Thoracic aorta (tissue), 2 donors: ENCODE results near the gene SCAP. TPM values are rescaled to one million over a fixed set of nuclear protein-coding genes. Genes with fewer than 3 reads are reported as not detected.

Experiments
- ATAC-seq: fragments of 150-250 bp; one replicate; pipeline ENCODE4 v1.8.0; 2017; ENCODE audit warnings: low read depth; ENCODE audit not compliant: insufficient number of reproducible peaks, low FRiP score
- DNase-seq: peaks from one replicate; pipeline ENCODE4 v3.0.0-alpha.2; 2020; ENCODE audit warnings: low spot score
- H3K27ac ChIP-seq, 2 donors: fragments of 200-600 bp; sonication (generic); 1 replicate in 1 of 2; 2 replicates in 1 of 2; pipeline ENCODE4 v1.5.1; 2016; ENCODE audit warnings: mild to moderate bottlenecking in 2 of 2, moderate library complexity in 2 of 2
- H3K27me3 ChIP-seq: fragments of 200-600 bp; sonication (generic); replicated peaks from 2 replicates; pipeline ENCODE4 v1.6.0; 2016; ENCODE audit warnings: mild to moderate bottlenecking; ENCODE audit not compliant: insufficient read depth
- H3K36me3 ChIP-seq: fragments of 200-600 bp; sonication (generic); one replicate; pipeline ENCODE4 v1.5.1; 2016
- H3K4me1 ChIP-seq, 2 donors: fragments of 200-600 bp; sonication (generic); 1 replicate in 1 of 2; 2 replicates in 1 of 2; pipeline versions ENCODE4 v1.5.1 to v1.6.0; 2016; ENCODE audit warnings: low read depth in 2 of 2, mild to moderate bottlenecking in 1 of 2; ENCODE audit not compliant: control insufficient read depth in 1 of 2
- H3K4me3 ChIP-seq: fragments of 200-600 bp; sonication (generic); 2 replicates; pipeline ENCODE4 v1.5.1; 2016; ENCODE audit warnings: mild to moderate bottlenecking
- H3K9me3 ChIP-seq: fragments of 200-600 bp; sonication (generic); 2 replicates; pipeline ENCODE4 v1.5.1; 2016
- total RNA-seq, 2 donors: library from RNA; depleted of rRNA; stranded (reverse); fragments of >200 nt; gene quantifications; one replicate each; pipeline versions ENCODE4 v1.1.0 to v1.2.3, GENCODE V29; 2016
- TF ChIP-seq, protein P1 (sequence below): fragments of 200-600 bp; sonication (generic); IDR thresholded peaks from one replicate; pipeline ENCODE4 v1.5.1; 2019; ENCODE audit warnings: antibody characterized with exemption

SCAP gene
- total RNA-seq, 2 donors from 2014 or later, result 80.0 to 106 TPM

GRCh38 chr3:47440131-47440530, 35.6 kb downstream of the SCAP start:
- no peak overlapping the region for H3K27ac ChIP-seq
- TF ChIP-seq, protein P1, sequence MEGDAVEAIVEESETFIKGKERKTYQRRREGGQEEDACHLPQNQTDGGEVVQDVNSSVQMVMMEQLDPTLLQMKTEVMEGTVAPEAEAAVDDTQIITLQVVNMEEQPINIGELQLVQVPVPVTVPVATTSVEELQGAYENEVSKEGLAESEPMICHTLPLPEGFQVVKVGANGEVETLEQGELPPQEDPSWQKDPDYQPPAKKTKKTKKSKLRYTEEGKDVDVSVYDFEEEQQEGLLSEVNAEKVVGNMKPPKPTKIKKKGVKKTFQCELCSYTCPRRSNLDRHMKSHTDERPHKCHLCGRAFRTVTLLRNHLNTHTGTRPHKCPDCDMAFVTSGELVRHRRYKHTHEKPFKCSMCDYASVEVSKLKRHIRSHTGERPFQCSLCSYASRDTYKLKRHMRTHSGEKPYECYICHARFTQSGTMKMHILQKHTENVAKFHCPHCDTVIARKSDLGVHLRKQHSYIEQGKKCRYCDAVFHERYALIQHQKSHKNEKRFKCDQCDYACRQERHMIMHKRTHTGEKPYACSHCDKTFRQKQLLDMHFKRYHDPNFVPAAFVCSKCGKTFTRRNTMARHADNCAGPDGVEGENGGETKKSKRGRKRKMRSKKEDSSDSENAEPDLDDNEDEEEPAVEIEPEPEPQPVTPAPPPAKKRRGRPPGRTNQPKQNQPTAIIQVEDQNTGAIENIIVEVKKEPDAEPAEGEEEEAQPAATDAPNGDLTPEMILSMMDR, result no peak
- no peak for DNase-seq
- no peak for ATAC-seq
- peaks cover 8% of the 10 kb centered on the region for H3K36me3 ChIP-seq
- H3K4me1 ChIP-seq, result peaks cover 3 to 26% of the 10 kb centered on the region in 2 donors
- no peak overlapping the region for H3K4me3 ChIP-seq
- no peaks in the 10 kb centered on the region for H3K27me3 ChIP-seq
- H3K9me3 ChIP-seq, result no peaks in the 10 kb centered on the region

GRCh38 chr3:47436180-47436579, 39.6 kb downstream of the SCAP start:
- no peaks in the 10 kb centered on the region for H3K4me1 ChIP-seq
- ATAC-seq (no peak), DNase-seq (no peak)
- no peaks in the 10 kb centered on the region for H3K9me3 ChIP-seq
- no peak overlapping the region for H3K27ac ChIP-seq
- TF ChIP-seq, protein P1, result no peak
- H3K27me3 ChIP-seq, result no peaks in the 10 kb centered on the region
- no peak overlapping the region for H3K4me3 ChIP-seq
- H3K36me3 ChIP-seq, result peaks cover 26% of the 10 kb centered on the region

DNA sequence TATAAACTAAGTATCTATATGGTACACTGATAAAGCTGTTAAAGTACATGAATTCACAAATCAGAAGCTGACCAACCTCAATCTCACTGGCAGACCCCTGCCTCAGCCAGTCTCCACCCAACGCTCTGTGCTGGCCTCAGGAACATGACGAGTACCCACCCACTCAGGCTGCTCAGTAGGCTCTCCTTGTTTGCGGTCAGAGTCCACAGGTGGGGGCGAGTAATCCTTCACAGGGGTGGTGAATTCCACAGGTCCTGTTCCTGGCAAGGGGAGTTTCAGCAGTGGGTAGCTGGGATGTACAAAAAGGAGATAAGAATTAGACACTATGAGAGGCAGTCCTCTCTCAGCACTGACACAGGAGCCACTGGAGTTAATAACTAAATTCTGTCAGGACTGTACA, 40.9 kb downstream of the SCAP start:
- Histone ChIP-seq H3K27me3 (no peaks in the 10 kb centered on the region), H3K4me3 (no peak overlapping the region), H3K9me3 (no peaks in the 10 kb centered on the region), H3K36me3 (peaks cover 29% of the 10 kb centered on the region), H3K27ac (no peak overlapping the region), H3K4me1 (no peaks in the 10 kb centered on the region)
- TF ChIP-seq, protein P1, result no peak
- no peak for DNase-seq
- ATAC-seq, result no peak

DNA sequence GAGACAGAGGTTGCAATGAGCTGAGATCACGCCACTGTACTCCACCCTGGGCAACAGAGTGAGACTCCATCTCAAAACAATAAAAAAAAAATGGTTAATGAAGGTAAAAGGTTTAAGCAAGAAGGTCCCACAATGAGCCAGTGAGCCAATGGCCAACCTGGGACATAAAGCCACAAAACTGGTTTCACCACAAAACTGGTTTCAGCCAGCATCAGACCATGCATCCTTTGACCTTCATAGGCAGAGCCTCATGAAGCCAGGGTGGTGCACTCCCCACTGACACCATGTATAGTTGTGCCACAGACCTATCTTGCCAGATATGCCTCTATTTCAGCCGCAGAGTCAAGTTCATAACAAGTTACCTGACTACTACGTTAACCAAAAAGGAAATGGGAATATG, 41.9 kb downstream of the SCAP start:
- H3K36me3 ChIP-seq, result peaks cover 24% of the 10 kb centered on the region
- H3K27ac ChIP-seq, result no peak overlapping the region
- DNase-seq (no peak), ATAC-seq (no peak)
- H3K9me3 ChIP-seq, result no peaks in the 10 kb centered on the region
- TF ChIP-seq, protein P1, result no peak
- H3K4me3 ChIP-seq, result no peak overlapping the region
- no peaks in the 10 kb centered on the region for H3K4me1 ChIP-seq
- no peaks in the 10 kb centered on the region for H3K27me3 ChIP-seq

DNA sequence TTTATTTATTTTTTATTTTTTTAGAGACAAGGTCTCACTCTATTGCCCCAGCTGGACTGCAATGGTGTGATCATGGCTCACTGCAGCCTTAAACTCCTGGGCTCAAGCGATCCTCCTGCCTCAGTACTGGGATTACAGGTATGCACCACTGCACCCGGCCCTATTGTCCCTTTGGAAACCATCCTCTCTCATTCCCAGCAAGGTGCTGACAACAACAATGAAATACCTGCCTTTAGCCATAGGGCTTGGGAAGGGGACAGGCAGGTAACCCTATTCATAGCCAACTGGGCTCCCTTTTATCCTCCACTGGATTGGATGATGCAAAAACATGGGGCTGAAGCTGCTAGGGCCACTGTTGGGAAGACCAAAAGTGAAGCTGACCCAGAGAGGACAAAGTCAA, 43.1 kb downstream of the SCAP start:
- H3K27me3 ChIP-seq, result no peaks in the 10 kb centered on the region
- no peak overlapping the region for H3K4me3 ChIP-seq
- H3K9me3 ChIP-seq, result no peaks in the 10 kb centered on the region
- peaks cover 30% of the 10 kb centered on the region for H3K36me3 ChIP-seq
- TF ChIP-seq, protein P1, result no peak
- DNase-seq (no peak), ATAC-seq (no peak)
- no peaks in the 10 kb centered on the region for H3K4me1 ChIP-seq
- H3K27ac ChIP-seq, result no peak overlapping the region
